Fibroblast of pulmonary artery (primary cell): ENCODE measurements around the gene ICOSLG.

Experiments used
- DNase-seq: peaks from one replicate; pipeline ENCODE4 v3.0.0-alpha.2; 2010; ENCODE audit warnings: low read depth
- H3K4me3 ChIP-seq: replicated peaks from 2 replicates; pipeline ENCODE4 v1.5.1; 2011; ENCODE audit warnings: low read depth, mild to moderate bottlenecking, control low read depth, low read length, moderate library complexity
- CTCF ChIP-seq: IDR thresholded peaks from 2 replicates; pipeline ENCODE4 v1.5.1; 2011; ENCODE audit warnings: mild to moderate bottlenecking, control low read depth, low read length, inconsistent platforms; ENCODE audit errors: missing control alignments

The ICOSLG gene

GRCh38 chr21:44272284-44272858 lies 31.6 kb upstream of the ICOSLG start:
- no peak for TF ChIP-seq CTCF
- H3K4me3 ChIP-seq: no peak overlapping the region
- DNase-seq: no peak

- no peak overlapping the region for H3K4me3 ChIP-seq
- no peak for DNase-seq
- no peak for TF ChIP-seq CTCF
Measured at GRCh38 chr21:44271558-44272283, 31.0 kb upstream of the ICOSLG start.

GRCh38 chr21:44269090-44269489 lies 28.3 kb upstream of the ICOSLG start:
- no peak for TF ChIP-seq CTCF
- no peak for DNase-seq
- H3K4me3 ChIP-seq: no peak overlapping the region

- H3K4me3 ChIP-seq: no peak overlapping the region
- no peak for TF ChIP-seq CTCF
- no peak for DNase-seq
Measured at GRCh38 chr21:44267655-44268142, 27.0 kb upstream of the ICOSLG start.

GRCh38 chr21:44265734-44266270 lies 25.1 kb upstream of the ICOSLG start:
- no peak for TF ChIP-seq CTCF
- H3K4me3 ChIP-seq: no peak overlapping the region
- DNase-seq: no peak

GRCh38 chr21:44263768-44264167 lies 23.0 kb upstream of the ICOSLG start:
- TF ChIP-seq CTCF: no peak
- no peak overlapping the region for H3K4me3 ChIP-seq
- DNase-seq: no peak
